ENCODE measurements around the gene HAGH.

- no peak for TF ChIP-seq CTCF (IDR thresholded peaks at IDR 0.05; ENCODE audit: poor library complexity, severe bottlenecking)
- no peak for TF ChIP-seq POLR2AphosphoS5 (IDR thresholded peaks at IDR 0.05)
- TF ChIP-seq SMC3 (conservative IDR thresholded peaks at IDR 0.05; ENCODE audit: poor library complexity) = no peak
- TF ChIP-seq MXI1 (conservative IDR thresholded peaks at IDR 0.05; ENCODE audit: poor library complexity, severe bottlenecking) = no peak
- TF ChIP-seq EZH2 (IDR thresholded peaks at IDR 0.05; ENCODE audit: borderline replicate concordance, insufficient read depth, low read length, poor library complexity, severe bottlenecking) = no peak
- no peak for TF ChIP-seq RAD21 (conservative IDR thresholded peaks at IDR 0.05)
- no peak for TF ChIP-seq REST (IDR thresholded peaks at IDR 0.05; ENCODE audit: borderline replicate concordance)
- TF ChIP-seq TAF1 (IDR thresholded peaks at IDR 0.05; ENCODE audit: low read depth) = no peak
Measured at GRCh38 chr16:1815461-1815860, 11.2 kb downstream of the HAGH start.

Measured in neural cell (in vitro differentiated cells).